ENCODE data around the gene PCSK5.
"Not testable (repeated sequence)": the region's sequence is repeated elsewhere in the genome, so short reads cannot be mapped to it uniquely, and the experiment has no call there.

PCSK5 gene

DNA sequence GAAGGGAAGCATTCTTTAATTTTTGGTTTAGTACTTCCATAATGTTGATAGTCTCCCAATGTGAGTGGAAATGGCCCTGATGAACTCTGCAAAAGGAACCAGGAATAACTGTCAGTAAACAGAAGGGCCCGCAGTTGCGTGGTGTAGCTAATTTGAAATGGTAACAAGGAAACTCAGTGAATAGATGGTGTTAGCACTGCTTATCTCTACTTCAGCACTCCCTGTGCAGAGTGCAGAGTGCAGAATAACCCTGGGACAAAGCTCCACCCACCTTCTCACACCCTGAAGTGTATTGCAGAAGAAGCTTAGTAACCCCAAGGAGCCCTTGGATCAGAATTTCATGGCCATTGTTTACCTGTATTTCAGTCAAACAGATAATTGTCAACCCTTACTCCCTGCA, 158.9 kb downstream of the PCSK5 start:
- DNase-seq (ENCODE audit: low read depth) = no peak
- H3K4me3 ChIP-seq (ENCODE audit: low read length) = no peak overlapping the region
- TF ChIP-seq, protein P1, sequence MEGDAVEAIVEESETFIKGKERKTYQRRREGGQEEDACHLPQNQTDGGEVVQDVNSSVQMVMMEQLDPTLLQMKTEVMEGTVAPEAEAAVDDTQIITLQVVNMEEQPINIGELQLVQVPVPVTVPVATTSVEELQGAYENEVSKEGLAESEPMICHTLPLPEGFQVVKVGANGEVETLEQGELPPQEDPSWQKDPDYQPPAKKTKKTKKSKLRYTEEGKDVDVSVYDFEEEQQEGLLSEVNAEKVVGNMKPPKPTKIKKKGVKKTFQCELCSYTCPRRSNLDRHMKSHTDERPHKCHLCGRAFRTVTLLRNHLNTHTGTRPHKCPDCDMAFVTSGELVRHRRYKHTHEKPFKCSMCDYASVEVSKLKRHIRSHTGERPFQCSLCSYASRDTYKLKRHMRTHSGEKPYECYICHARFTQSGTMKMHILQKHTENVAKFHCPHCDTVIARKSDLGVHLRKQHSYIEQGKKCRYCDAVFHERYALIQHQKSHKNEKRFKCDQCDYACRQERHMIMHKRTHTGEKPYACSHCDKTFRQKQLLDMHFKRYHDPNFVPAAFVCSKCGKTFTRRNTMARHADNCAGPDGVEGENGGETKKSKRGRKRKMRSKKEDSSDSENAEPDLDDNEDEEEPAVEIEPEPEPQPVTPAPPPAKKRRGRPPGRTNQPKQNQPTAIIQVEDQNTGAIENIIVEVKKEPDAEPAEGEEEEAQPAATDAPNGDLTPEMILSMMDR (IDR thresholded peaks at IDR 0.05; ENCODE audit: insufficient read depth, low read depth, low read length, missing control alignments) = no peak

DNA sequence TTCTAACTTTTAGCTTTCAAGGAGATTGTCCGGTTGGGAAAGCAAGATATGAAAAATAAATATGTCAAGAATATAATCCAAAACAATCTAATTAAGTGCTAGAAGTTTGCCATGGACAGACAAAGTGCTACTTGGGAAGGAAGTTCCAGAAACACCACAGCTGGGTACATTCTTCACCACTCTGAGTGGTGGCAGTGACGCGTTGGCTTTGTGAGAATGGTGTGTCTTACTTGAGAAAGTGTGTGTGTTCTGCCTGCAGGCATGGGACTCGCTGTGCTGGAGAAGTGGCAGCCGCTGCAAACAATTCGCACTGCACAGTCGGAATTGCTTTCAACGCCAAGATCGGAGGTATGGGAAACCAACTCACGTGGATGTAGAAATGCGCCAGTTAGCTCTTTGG, 177.2 kb downstream of the PCSK5 start:
- DNase-seq (ENCODE audit: low read depth) = no peak
- no peak overlapping the region for H3K4me3 ChIP-seq (ENCODE audit: low read length)
- TF ChIP-seq, protein P1 (IDR thresholded peaks at IDR 0.05; ENCODE audit: insufficient read depth, low read depth, low read length, missing control alignments) = no peak

DNA sequence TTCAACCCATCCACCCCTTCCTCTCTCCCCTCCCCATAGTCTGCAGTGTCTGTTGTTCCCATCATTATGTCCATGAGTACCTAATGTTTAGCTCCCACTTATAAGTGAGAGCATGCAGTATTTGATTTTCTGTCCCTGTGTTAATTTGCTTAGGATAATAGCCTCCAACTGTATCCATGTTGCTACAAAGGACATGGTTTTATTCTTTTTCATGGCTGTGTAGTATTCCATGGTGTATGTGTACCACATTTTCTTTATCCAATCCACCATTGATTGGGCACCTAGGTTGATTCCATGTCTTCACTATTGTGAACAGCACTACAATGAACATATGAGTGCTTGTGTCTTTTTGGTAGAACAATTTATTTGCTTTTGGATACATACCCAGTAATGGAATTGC, 187.1 kb downstream of the PCSK5 start:
- TF ChIP-seq, protein P1 (IDR thresholded peaks at IDR 0.05; ENCODE audit: insufficient read depth, low read depth, low read length, missing control alignments) = no peak
- H3K4me3 ChIP-seq (ENCODE audit: low read length) = no peak overlapping the region
- no peak for DNase-seq (ENCODE audit: low read depth)

DNA sequence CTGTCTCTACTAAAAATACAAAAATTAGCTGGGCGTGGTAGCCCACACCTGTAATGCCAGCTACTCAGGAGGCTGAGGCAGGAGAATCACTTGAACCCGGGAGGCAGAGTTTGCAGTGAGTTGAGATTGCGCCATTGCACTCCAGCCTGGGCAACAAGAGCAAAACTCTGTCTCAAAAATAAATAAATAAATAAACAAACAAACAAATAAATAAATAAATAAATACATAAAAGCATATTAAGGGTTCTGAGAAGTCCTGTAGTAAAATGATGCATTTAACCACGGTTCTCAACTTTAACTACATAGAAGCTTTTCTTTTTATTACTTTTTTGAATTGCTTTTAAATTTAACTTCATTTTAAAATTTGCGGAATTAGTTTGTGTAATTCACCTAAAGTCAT, 190.8 kb downstream of the PCSK5 start:
- DNase-seq (ENCODE audit: low read depth); H3K4me3 ChIP-seq (ENCODE audit: low read length): not testable (repeated sequence)

DNA sequence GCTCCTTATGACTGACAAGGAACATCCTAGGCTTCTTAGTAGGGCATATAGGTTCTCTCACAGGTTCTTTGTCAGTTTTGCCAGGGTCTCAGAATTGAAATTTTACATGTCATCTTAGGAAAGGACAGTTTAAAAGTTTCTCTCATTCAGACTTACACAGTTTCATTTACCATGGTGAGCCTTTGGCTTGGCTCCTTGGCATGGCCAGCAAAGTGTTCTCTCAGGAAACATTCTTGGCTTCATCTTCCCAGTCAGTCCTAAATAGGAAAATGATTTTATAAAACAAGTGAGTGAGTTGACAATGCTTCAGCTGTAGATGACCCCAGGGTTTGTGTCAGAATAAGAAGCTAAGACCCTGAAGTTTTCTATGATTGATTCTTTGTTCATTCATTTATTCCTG, 191.6 kb downstream of the PCSK5 start:
- no peak overlapping the region for H3K4me3 ChIP-seq (ENCODE audit: low read length)
- TF ChIP-seq, protein P1 (IDR thresholded peaks at IDR 0.05; ENCODE audit: insufficient read depth, low read depth, low read length, missing control alignments) = no peak
- DNase-seq (ENCODE audit: low read depth) = no peak

DNA sequence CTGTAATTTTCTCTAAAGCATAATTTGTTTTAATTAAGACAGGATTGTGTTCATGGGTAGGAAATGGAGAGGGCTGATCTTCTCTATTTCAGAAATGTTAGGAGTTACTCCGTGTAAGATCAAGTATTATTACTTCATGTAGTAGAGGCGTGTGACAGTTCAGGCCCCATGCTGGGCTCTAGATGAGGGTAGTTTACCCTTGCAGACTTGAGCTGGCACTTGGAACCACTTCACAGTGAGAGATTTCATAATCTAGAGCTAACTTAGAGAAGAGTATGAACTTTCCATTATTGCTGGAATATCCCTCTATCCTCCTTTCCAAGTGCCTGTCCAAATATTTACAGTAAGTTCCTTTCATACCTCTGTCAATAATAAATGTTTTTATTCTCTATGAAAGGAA, 195.1 kb downstream of the PCSK5 start:
- no peak for DNase-seq (ENCODE audit: low read depth)
- TF ChIP-seq, protein P1 (IDR thresholded peaks at IDR 0.05; ENCODE audit: insufficient read depth, low read depth, low read length, missing control alignments) = no peak
- H3K4me3 ChIP-seq (ENCODE audit: low read length) = no peak overlapping the region

DNA sequence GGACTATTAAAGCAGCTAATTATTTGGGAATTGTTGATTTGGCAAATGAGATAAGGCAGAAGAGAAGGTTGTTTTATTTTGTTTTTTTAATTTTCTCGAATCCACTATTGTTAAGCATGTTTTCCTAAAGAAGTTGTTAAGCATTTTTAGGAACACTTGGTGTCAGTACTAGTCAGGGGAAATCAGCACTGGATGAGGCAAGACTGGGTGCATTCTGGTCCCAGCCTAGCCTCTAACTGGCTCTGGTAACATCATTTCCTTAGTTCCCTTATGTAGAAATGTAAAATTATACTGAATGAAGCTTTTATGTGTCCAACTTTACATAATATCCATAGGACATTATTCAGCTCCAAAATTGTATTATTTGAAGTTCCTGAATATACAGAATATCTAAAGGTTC, 196.1 kb downstream of the PCSK5 start:
- no peak overlapping the region for H3K4me3 ChIP-seq (ENCODE audit: low read length)
- TF ChIP-seq, protein P1 (IDR thresholded peaks at IDR 0.05; ENCODE audit: insufficient read depth, low read depth, low read length, missing control alignments) = no peak
- peak; percentile 34 for DNase-seq (ENCODE audit: low read depth)

DNA sequence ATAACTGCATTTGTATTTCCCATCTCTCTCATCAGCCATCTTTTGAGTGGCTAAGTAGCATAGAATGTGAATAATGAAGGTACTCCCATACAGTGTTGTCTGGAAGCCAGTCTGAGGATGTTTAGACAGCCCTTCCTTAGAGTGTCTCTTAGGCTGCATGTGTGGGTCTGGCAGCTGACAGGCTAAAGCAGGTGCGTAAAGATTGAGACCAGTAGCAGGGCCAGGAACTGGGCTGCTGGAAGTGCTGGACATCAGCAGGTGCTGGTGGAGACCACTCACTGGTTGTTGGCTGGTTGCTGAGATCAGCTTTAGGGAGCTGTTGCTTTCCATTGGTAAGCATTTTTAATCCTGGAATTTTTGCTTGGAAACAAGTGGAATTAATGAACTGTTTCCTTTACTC, 197.5 kb downstream of the PCSK5 start:
- H3K4me3 ChIP-seq (ENCODE audit: low read length) = no peak overlapping the region
- TF ChIP-seq, protein P1 (IDR thresholded peaks at IDR 0.05; ENCODE audit: insufficient read depth, low read depth, low read length, missing control alignments) = no peak
- no peak for DNase-seq (ENCODE audit: low read depth)

Data from epithelial cell of esophagus (primary cell).